HG03565 (cell line): ENCODE measurements around the gene DOCK1.

Experiments used
- ATAC-seq: cut with Tn5 transposase; IDR thresholded peaks from one replicate; pipeline ENCODE4 v1.9.1; 2021; ENCODE audit warnings: mild to moderate bottlenecking, moderate library complexity; ENCODE audit not compliant: unreplicated experiment

The DOCK1 gene

GRCh38 chr10:127033216-127034033 lies 128.2 kb downstream of the DOCK1 start:
- no peak for ATAC-seq

- no peak for ATAC-seq
Measured at GRCh38 chr10:127034034-127034633, 128.9 kb downstream of the DOCK1 start.

GRCh38 chr10:127034790-127035189 lies 129.6 kb downstream of the DOCK1 start:
- ATAC-seq, result no peak

DNA sequence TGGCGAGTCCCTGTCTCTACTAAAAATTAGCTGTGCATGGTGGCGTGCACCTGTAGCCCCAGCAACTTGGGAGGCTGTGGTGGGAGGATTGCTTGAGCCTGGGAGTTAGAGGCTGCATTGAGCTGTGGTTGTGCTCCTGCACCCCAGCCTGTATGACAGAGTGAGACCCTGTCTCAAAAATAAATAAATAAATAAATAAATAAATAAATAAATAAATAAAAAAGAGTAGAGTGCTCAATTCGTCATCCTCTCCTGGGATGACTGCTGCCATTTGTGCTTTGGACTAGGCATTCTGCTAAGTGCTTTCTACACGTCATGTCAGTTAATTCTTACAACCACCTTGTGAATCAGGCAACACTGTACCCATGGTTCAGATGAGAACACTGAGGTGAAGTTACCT lies 130.6 kb downstream of the DOCK1 start:
- no peak for ATAC-seq

- no peak for ATAC-seq
Measured at GRCh38 chr10:127036987-127037386, 131.8 kb downstream of the DOCK1 start.

DNA sequence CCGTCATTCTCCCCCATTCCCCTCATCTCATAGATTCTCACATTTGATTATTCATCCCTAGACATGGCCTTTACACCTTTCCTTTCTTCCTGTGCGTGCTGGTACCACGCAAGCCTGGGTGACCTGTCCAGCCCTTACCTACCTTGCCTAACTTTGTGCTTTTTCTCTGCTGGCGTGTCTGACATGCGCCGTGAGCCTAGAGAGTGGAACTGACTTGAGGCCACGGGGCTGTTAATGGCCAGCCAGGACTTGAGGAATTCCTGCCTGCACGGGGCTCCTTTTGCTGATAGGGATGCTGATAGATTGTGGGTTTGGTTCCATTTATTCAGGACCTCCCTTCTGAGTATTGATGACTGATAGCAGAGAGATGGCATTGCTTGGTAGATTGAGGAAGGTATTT lies 134.2 kb downstream of the DOCK1 start:
- ATAC-seq, result no peak

DNA sequence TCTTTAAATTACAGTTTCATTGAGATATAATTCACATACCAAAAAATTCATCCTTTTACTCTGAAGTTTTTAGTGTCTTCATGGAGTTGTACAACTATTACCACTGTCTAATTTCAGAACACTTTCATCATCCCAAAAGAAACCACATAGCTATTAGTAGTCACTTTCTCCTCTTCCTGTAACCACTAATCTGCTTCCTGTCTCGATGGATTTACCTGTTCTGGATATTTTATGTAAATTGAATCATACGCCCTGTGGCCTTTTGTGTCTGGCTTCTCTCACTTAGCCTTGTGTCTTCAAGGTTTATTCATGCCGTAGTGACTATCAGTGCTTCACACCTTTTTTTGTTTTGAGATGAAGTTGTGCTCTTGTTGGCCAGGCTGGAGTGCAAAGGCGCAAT lies 135.5 kb downstream of the DOCK1 start:
- ATAC-seq, result no peak

DNA sequence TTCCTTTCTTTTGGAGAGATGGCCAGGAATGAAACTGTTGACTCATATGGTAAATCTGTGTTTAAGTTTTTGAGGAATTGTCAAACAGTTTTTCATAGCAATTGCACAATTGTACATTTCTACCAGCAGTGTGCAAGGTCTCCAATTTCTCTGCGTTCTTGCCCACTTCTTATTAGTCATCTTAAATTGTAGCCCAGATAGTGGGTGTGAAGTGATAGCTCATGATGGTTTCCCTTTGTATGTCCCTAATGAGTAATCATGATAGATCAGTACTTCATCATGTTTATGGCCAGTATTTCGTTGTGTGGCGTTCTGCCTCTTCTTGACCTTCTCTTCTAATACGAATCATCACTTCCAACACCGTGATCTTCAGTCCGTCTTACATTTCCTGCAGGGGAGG lies 136.3 kb downstream of the DOCK1 start:
- ATAC-seq, result no peak

GRCh38 chr10:127043301-127043700 lies 138.1 kb downstream of the DOCK1 start:
- ATAC-seq, result no peak

DNA sequence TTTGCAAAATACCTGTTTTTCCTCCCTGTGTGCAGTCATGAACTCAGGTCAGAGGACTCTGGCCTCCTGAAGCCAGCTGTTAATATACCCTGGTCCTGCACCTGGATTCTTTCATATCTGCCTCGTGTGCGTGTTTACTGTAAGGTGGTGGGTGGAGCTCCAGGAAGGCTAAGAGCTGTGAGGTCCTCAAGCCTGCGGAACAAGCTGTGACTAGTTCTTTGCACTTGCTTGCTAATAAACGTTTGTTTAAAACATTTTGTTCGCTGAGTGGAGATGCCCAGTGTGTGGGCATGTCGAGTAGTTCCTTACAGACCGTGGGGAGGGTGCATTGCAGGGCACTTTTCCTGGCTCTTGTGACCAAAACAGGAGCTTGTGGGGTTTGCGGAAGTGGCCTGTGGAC lies 139.0 kb downstream of the DOCK1 start:
- no peak for ATAC-seq

DNA sequence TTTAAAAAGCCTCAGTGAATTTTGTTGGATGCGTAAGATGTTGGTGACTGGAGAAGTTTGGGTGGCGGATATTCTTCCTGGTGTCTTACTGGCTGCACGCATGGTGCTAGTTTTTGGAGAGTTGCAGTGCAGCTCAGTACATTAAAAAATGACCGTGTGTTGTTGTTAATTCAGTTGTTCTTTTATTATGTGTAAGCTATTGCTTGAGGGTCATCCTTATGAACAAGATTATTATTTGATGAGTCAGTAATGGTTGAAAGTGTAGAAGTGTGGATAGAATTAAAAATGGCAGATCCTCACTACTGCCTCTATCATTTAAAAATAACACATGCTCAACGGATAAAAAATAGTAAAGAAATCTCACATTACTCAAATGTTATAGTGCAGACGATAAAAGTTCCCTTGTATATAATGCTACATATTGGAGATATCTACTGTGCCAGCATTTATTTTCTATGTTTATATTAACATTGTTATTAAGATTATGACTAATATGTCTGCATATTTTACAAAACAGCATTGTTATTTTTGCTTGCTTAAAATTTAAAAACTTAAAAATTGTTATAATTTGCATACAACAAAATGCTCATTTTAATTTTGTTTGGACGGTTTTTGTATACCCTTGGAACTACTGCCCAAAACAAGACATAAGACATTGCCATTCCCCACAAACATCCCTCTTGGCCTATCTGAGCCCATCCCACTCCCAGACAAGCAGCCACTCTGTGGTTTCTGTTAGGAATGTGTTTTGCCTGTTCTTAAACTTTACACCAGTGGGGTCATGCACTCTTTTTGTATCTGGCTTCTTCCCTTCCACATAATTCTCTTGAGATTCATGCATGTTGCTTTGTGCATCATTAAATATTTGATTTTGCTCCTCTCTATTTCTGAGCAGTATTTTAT lies 142.0 kb downstream of the DOCK1 start:
- no peak for ATAC-seq

DNA sequence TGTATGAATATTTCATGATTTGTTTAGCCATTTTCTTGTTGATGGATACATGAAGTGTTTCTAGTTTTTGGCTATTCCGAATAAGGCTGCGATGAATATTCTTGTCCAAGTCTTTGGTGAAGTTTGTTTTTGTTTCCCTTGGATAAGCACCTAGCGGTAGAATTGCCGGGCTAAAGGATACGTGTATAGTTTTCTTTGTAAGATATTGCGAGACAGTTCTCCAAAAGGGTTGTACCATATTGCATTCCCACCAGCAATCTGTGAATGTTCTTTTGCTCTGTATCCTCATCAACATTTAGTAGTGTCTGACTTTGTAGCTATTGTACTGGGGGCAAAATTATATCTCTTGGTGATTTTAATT lies 142.6 kb downstream of the DOCK1 start:
- no peak for ATAC-seq

DNA sequence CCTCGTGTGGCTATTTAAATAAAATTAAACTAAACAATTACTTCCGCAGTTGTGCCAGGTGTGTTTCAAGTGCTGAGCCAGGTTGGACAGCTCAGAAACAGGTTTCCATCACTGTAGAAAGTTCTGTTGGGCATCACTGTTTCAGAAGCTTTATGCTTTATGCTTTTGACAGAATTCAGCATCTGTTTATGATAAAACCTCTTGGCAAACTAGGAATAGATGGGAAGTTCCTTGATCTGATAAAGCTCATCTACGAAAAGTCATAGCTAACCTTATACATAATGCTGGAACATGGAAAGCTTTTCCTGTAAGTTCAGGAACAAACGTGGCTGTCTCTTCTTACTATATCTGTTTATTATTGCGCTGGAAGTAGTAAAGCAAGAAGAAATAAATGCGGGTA lies 143.4 kb downstream of the DOCK1 start:
- no peak for ATAC-seq

DNA sequence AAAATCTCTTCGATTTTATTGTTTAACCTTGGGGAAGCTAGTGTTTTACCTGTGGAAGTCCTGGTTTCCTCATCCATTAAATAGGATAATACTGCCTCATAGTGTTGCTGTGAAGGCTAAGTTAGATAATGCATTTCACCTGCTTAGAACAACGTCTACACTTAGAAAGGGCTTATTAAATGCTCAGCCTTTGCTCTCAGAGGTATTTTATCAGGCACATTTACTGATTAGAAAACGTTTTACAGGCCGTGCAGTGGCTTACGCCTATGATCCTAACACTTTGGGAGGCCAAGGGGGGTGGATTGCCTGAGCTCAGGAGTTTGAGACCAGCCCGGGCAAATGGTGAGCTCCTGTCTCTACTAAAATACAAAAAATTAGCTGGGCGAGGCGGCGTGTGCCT lies 146.8 kb downstream of the DOCK1 start:
- no peak for ATAC-seq

DNA sequence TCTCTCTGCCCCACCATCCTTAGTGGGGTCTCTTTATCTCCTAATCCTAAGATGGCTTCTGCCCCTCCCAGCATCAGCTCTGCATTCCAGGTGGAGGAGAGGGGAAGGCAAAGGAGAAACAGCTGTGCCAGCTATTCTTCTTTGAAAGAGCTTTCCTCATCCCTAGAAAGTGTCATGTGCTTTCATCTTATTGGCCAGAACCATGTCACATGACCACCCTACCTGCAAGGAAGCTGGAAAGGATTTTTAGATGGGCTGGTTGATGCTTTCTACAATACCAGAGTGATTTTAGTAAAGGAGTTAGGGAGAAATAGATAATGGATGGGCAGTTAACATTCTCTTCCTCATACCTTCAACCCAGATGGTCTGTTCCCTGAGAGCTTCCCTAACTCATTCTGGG lies 150.0 kb downstream of the DOCK1 start:
- no peak for ATAC-seq

GRCh38 chr10:127059314-127059713 lies 154.1 kb downstream of the DOCK1 start:
- no peak for ATAC-seq

DNA sequence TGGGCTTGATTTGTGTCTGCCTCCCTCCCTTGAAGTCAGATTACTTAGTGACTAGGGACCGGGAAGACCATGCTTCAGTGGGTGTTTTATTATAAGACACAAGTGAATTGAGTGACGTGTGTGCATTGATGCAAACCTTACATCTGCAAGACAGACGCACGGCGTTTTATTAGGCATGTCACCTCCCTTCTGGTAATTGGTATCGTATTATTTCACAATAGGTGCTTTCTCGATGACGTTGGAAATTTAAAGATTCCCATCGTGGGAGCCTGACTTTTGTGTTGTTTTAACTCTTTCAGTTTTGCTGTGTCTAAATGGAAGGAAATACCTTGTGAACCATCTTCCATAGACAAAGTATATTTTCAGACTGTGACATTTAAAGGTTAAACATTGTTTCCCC lies 158.5 kb downstream of the DOCK1 start:
- ATAC-seq, result no peak

GRCh38 chr10:127064474-127064873 lies 159.2 kb downstream of the DOCK1 start:
- no peak for ATAC-seq

GRCh38 chr10:127067542-127068194 lies 162.4 kb downstream of the DOCK1 start:
- no peak for ATAC-seq

DNA sequence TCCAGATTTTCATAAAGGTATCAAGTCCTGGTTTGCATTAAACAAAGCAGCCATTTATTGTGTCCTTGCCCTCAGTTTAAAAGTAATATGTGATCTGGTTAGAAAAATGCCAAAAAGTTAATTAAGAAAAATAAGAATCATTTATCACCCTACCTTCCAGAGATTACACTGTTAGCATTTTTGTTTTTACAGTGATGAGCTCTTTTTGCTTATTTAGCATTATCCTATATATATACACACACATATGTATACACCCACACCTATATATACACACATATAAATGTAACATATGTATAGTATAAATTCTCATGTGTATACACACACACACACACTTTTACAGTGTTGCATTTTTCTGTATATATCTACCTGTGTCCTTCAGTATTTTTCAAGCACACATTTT lies 163.3 kb downstream of the DOCK1 start:
- no peak for ATAC-seq

GRCh38 chr10:127069436-127069835 lies 164.2 kb downstream of the DOCK1 start:
- no peak for ATAC-seq
